GM06990 (cell line): ENCODE results near the gene SPSB1.

Experiments used
- DNase-seq: peaks from one replicate; pipeline ENCODE4 v3.0.0-alpha.2; 2011; ENCODE audit not compliant: insufficient read length; ENCODE audit errors: extremely low read depth
- H3K27me3 ChIP-seq: replicated peaks from 2 replicates; pipeline ENCODE4 v1.6.0; 2011; ENCODE audit warnings: low read length; ENCODE audit not compliant: control insufficient read depth, insufficient read depth
- H3K36me3 ChIP-seq: 2 replicates; pipeline ENCODE4 v1.5.1; 2011; ENCODE audit warnings: low read length; ENCODE audit not compliant: control insufficient read depth, insufficient read depth
- H3K4me3 ChIP-seq: replicated peaks from 2 replicates; pipeline ENCODE4 v1.5.1; 2011; ENCODE audit warnings: low read depth, mild to moderate bottlenecking, control low read depth, low read length
- TF ChIP-seq, protein P1 (sequence below): IDR thresholded peaks from 2 replicates; pipeline ENCODE4 v1.5.1; 2011; ENCODE audit warnings: low read length, control low read depth, mild to moderate bottlenecking, inconsistent platforms; ENCODE audit not compliant: insufficient read depth, poor library complexity, severe bottlenecking

Gene SPSB1

DNA sequence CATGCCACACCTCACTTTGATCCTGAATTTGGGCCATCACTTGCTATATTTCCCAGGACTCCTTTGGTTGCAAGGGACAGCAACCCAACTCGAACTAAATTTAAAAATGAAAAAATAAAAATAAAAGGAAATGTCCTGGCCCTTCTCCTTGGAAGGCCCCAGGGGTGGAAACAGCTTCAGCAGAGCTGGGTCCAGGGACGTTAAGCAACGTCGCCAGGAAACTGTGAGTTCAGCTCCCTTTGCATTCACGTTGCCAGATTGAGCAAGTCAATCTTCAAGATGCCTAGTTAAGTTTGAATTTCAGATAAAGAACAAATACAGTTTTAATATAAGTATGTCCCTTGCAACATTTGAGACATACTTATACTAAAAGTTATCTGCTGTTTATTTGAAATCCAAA, 14.6 kb upstream of the SPSB1 start:
- Histone ChIP-seq H3K4me3 (no peak overlapping the region), H3K27me3 (no peaks in the 10 kb centered on the region; the same call in 1 of the 2 replicates), H3K36me3 (no peaks in the 10 kb centered on the region)
- TF ChIP-seq, protein P1, sequence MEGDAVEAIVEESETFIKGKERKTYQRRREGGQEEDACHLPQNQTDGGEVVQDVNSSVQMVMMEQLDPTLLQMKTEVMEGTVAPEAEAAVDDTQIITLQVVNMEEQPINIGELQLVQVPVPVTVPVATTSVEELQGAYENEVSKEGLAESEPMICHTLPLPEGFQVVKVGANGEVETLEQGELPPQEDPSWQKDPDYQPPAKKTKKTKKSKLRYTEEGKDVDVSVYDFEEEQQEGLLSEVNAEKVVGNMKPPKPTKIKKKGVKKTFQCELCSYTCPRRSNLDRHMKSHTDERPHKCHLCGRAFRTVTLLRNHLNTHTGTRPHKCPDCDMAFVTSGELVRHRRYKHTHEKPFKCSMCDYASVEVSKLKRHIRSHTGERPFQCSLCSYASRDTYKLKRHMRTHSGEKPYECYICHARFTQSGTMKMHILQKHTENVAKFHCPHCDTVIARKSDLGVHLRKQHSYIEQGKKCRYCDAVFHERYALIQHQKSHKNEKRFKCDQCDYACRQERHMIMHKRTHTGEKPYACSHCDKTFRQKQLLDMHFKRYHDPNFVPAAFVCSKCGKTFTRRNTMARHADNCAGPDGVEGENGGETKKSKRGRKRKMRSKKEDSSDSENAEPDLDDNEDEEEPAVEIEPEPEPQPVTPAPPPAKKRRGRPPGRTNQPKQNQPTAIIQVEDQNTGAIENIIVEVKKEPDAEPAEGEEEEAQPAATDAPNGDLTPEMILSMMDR: no peak
- no peak for DNase-seq

DNA sequence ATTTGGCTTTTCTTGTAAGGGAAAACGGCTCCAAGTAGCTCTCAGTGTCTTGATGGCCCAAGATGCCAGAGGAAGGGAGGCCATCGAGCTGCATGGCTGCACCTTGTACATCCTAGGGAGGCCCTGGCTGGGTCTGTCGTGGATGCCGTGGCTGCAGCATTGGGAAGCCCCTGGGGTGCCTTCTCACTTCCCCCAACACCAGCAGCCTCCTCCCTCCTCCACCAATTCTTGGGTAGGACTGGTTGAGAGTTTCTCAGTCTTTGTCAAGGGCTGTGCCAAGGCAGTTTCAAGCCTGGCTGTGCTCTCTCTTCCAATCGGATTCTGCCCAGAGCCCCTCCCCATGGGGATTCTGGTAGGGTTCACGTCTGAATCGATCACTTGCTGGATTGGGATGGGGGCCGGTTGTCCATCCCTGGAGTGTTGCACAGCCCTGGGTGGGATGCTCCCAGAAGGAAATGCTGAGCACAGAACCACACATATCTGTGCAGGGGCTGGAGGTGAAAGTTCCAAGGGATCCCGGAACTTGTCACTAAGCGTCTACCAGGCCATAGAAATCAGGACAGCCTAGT, 14.0 kb upstream of the SPSB1 start:
- no peak for DNase-seq
- Histone ChIP-seq H3K4me3 (no peak overlapping the region), H3K27me3 (no peaks in the 10 kb centered on the region; the same call in 1 of the 2 replicates), H3K36me3 (no peaks in the 10 kb centered on the region)
- TF ChIP-seq, protein P1: no peak

DNA sequence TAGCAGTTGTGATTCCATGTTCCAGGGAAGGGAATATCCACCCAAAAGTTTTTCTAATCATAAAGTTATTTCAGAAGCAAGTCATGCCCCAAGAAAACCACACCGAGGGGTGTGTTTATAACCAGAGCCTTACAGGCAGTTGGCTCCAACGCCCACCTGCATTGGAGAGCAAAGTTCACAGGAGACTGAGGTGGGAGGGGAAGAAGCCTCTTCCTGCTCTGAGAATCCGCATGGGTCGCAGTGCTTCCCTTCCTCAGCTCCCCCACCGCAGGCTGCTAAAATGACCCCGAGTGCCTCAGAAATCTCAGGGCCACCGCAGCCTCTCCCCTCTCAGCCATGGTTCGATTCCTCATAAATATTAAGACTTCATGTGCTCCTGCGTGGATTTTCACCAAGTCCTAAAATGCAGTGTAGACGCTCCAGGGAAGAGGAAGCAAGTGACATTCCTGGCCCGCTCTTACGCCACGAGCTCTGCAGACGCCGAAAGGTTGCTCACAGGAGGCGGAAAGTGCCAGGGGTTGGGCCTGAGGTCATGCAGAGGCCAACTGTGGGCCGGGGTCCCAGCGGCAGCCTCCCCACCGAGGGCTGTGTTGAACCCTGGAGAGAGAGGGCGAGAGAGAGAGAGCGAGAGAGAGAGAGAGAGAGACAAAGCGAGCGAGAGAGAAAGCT, 13.4 kb upstream of the SPSB1 start:
- H3K36me3 ChIP-seq: no peaks in the 10 kb centered on the region
- no peak for DNase-seq
- TF ChIP-seq, protein P1: no peak
- no peak overlapping the region for H3K4me3 ChIP-seq
- no peaks in the 10 kb centered on the region; the same call in 1 of the 2 replicates for H3K27me3 ChIP-seq

DNA sequence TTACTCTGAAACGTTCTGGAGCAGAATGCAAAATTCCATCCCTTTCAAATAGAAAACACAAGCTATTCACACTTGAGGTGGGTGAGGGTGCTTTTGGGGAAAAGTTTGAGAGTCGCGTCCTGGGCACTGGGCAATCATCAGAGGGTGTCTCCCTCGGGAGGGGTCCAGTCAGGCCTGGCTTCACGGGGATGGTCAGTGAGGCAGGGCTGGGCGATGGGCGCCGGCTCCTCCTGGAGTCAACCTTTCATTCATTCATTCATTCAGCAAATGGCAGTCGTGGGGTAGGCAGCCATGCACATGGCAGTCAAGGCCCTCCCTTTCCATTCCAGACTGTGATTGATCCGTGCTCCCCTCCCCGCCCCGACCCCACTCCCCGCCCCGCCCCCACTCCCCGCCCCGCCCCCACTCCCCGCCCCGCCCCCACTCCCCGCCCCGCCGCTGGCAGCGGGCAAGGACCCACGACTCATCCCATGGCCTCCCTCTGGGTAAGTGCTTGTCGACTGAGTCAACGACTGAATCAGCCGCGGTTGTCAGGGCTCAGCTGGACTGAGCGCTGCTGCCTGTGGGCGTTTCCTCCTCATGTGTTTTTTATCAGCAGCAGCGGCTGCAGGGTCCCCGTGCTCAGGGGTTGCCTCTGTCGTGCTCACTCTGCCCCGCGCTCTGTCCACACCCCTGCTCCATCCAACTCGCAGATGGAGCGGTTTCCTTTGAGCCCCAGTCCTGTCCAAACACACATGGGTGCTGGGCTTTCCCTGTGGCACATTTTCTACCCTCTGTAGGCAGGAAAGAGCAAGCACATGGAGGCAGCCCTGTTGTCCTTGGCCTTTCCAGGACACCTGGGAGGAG, 12.5 kb upstream of the SPSB1 start:
- H3K36me3 ChIP-seq: no peaks in the 10 kb centered on the region
- TF ChIP-seq, protein P1: no peak
- no peaks in the 10 kb centered on the region; the same call in 1 of the 2 replicates for H3K27me3 ChIP-seq
- DNase-seq: no peak
- no peak overlapping the region for H3K4me3 ChIP-seq

DNA sequence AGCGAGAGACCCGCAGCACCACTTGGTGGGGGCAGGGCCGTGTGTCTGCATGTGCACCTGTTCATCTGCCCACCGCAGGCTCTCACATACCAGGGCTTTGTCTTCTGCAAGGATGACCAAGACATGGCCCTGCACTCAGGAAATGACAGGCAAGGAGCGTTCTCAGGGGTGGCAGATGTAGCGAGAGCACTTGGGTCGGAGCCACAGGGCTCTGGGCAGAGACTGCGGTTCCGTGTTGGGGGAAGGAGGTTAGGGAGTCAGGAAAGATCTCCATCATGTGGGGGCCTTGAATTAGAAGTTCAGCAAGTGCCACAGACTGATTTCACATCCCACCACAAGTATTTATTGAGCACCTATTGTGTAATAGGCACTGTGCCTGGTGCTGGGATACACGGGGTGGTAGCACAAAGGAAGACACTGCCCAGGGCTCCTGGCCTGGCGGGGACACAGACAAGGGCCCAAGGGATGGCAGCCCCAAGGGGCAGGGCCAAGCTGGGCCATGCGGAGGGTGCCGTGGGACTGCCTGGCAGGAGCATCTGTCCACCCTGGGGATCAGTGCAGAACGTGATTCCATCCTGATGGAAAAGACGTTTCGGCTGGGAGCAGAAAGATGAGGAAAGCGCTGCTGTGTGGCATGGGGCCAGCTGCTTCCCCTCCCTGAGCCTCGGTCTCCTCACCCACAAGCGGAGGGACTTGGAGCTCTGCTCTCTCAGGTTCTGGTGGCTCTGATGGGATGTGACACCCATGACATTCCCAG, 11.4 kb upstream of the SPSB1 start:
- TF ChIP-seq, protein P1: no peak
- Histone ChIP-seq H3K4me3 (no peak overlapping the region), H3K36me3 (no peaks in the 10 kb centered on the region), H3K27me3 (no peaks in the 10 kb centered on the region; the same call in none of the 2 replicates)
- DNase-seq: no peak
